Superior temporal gyrus (tissue), 1 donor: ENCODE data around the gene NCAM2.

Experiments used
- DNase-seq: peaks from one replicate; pipeline ENCODE4 v3.0.0-alpha.2; 2016; ENCODE audit errors: extremely low spot score

The NCAM2 gene

DNA sequence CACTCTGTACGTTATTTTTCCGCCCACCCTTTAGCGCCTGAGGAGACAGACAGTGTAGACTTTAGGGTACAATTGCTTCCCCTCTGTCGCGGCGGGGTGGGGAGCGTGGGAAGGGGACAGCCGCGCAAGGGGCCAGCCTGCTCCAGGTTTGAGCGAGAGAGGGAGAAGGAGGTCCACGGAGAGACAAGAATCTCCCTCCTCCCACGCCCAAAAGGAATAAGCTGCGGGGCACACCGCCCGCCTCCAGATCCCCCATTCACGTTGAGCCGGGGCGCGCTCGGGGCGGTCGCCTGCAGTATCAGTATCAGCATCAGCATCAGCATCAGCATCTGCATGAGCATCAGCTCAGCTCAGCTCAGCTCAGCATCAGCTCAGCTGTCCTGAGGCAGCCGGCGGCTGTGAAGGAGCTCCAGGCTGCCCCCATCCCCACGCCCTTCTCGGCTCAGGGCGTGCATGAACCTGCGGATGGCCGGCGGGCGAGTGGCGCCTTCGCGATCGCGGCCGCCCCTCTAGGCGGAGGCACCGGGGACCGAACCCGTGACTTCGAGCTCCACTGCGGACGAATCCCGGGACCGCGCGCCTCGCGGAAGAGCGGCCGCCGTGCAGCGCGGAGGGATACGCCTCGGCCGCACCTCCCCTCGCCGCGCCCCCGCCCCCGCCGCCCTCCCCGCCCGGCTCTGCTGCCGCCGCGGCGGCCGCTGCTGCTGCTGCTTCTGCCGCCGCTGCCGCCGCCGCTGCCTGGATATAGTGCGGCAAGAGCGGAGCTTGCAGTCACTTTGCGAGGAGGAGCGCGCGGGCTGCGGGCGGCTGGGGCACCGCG, at the start of gene NCAM2:
Gene NCAM2, plus strand, starts transcription at position 774 of the 820 bp plus-strand sequence.
- peak; percentile 74 for DNase-seq

- DNase-seq = no peak
Observed at GRCh38 chr21:20949884-20950283, 48.3 kb upstream of the NCAM2 start.

DNA sequence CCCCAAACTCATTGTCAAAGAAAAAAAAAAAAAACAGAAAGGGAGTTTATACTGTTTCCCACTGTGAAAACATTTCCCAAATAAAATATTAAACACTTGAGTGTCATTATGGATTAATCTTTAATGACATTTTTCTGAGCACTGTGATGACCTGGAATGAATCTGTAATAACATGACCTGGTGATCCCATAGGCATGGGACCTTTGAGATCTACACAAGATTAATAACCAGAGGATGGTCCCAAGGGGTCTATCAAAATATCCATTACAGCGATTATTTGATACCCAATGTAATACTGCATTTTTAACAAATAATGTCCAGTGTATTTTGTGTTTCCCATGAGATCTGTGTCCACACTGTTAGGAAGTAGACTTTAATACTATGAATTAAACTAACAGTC, 32.4 kb upstream of the NCAM2 start:
- DNase-seq = no peak

DNA sequence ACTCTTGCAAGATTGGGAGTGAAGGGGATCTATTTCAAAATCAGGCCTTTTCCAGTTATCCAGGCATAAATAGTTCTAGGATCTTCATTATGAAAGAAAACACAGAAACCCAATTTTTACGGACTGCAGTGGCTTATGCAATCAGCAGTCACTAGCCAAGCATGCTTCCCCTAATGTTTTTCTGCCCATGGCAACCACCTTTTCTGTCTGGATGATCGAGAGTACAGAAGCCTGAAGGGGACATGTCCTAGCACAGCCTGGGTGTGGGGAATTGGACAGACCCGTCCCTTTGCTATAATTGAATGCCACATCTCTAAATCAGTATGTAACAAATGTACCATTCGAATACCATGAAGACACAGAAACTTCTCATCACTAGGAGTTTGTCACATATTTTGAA, 29.8 kb upstream of the NCAM2 start:
- peak; percentile 75 for DNase-seq

- peak; percentile 87 for DNase-seq
Observed at GRCh38 chr21:20970691-20971090, 27.5 kb upstream of the NCAM2 start.

GRCh38 chr21:20971296-20971921, 26.8 kb upstream of the NCAM2 start:
- peak; percentile 97 for DNase-seq

- DNase-seq = no peak
Observed at GRCh38 chr21:20994790-20995189, 3.4 kb upstream of the NCAM2 start.

- DNase-seq = no peak
Observed at GRCh38 chr21:20996421-20997310, 1.5 kb upstream of the NCAM2 start.

DNA sequence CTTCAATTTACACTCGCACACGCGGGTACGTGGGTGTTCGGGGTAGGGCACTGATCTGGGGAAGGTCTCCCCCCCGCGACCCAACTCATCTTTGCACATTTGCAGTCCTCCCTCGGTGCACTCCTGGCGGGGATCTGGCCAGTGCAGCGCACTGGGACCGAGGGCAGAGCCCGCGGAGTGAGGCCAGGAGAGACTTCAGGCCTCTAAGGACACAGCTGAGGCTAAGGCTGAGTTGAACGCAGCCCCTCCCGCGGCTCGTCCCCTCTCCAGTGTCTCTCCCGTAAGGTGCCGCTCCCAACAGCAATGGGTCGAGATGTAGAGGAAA, 936 bp upstream of the NCAM2 start:
- no peak for DNase-seq

DNA sequence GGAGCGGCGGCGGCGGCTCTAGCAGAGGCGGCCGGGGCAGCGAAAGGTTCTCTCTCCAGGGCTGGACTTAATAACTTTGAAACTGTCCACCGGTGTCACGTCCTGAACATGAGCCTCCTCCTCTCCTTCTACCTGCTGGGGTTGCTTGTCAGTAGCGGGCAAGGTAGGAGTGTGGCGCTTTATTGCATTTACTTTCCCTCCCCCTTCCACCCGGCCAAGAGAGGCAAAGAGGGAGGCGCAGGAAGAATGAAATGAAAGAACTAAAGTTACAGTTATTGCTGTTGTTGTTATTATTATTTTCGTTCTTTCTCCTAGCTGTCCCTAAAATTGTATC, 214 bp downstream of the NCAM2 start:
- no peak for DNase-seq

GRCh38 chr21:20998886-20999285, 677 bp downstream of the NCAM2 start:
- peak; percentile 76 for DNase-seq

GRCh38 chr21:20999659-21000058, 1.4 kb downstream of the NCAM2 start:
- DNase-seq = peak; percentile 95

DNA sequence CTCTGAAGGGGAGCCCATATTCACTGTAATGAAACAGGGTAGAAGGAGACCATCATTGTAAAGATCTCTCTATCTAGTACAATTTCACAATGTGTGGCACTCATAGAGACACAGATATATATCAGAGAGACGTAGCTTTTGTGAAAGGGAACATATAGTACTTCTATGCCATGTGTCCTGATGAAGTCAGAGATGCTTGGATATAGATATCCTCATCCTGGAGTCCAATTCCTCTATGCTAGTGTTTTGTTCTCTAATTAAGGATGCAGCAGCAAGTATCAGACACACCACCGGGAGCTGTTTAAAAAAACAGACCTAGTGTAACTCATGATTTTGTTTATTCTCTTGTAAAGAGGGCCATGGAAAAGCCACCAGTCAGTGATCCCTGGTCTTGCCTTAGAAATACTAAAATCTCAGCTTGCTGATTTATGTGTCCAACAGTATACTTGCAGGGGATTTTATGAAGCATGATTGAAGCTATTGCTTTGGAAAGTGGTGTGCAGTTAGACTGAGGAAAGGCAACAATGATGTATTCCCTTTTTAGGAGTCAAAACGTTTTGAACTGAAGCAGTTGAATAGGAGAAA, 2.5 kb downstream of the NCAM2 start:
- DNase-seq = peak; percentile 82

DNA sequence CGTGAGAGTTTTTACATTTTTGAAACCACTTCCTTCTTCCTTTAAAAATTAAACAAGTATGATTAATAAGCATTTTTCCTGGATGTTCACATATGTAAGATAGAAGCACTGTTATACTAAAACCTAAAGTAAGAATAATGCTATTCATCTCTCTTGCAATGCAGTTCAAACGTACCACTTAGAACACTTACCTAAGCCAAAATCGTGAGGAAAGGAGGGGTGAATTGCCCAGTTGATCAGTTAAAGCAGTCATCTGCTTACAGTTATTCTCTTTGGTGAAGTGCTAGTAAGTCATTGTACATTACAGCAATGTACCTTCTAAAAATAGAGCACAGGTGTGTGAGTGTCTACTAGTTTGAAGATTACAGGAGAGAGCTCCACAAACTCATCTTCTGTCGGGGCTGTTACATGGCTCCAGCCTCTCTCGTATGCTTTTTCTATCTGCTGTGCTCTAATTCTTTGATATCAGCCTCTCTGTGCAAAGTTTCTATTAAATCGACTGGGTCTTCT, 3.4 kb downstream of the NCAM2 start:
- peak; percentile 76 for DNase-seq

- DNase-seq = no peak
Observed at GRCh38 chr21:21002153-21002552, 3.9 kb downstream of the NCAM2 start.

GRCh38 chr21:21003701-21004100, 5.5 kb downstream of the NCAM2 start:
- DNase-seq = peak; percentile 86

DNA sequence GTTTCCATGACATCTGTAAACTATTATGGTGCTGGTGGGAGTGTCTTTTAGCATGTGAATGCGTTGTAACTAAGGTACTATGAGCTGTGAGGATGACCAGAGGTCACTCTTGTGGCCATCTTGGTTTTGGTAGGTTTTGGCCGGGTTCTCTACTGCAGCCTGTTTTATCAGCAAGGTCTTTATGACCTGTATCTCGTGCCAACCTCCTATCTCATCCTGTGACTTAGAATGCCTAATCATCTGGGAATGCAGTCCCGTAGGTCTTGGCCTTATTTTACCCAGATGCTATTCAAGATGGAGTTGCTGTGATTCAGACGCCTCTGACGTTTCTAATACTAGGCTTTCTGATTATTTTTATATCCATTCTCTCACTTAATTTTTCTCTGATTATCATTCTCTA, 9.4 kb downstream of the NCAM2 start:
- no peak for DNase-seq

DNA sequence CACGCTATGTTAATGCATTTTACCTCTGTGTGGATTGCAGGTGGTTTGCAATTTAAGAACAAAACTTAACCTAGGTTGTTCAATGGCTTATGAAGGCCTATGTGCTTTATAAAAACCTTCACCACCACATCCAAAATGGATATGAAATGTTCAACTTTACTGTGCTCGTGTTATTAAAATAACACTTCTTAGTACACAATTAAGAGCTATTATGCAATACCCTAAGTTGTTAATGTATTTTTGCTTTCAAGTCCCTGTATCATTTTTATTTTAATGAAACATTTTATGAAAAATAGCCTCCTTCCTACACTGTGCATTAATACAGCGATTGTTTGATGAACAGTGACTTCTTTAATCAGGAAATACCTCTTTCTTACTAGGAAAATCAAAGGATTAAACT, 12.0 kb downstream of the NCAM2 start:
- DNase-seq = no peak

- no peak for DNase-seq
Observed at GRCh38 chr21:21010698-21011097, 12.5 kb downstream of the NCAM2 start.

- peak; percentile 90 for DNase-seq
Observed at GRCh38 chr21:21018821-21019220, 20.6 kb downstream of the NCAM2 start.

- no peak for DNase-seq
Observed at GRCh38 chr21:21019681-21020080, 21.5 kb downstream of the NCAM2 start.

- no peak for DNase-seq
Observed at GRCh38 chr21:21025742-21026141, 27.5 kb downstream of the NCAM2 start.
